ENCODE measurements around the gene DNHD1.

DNHD1 gene, protein sequence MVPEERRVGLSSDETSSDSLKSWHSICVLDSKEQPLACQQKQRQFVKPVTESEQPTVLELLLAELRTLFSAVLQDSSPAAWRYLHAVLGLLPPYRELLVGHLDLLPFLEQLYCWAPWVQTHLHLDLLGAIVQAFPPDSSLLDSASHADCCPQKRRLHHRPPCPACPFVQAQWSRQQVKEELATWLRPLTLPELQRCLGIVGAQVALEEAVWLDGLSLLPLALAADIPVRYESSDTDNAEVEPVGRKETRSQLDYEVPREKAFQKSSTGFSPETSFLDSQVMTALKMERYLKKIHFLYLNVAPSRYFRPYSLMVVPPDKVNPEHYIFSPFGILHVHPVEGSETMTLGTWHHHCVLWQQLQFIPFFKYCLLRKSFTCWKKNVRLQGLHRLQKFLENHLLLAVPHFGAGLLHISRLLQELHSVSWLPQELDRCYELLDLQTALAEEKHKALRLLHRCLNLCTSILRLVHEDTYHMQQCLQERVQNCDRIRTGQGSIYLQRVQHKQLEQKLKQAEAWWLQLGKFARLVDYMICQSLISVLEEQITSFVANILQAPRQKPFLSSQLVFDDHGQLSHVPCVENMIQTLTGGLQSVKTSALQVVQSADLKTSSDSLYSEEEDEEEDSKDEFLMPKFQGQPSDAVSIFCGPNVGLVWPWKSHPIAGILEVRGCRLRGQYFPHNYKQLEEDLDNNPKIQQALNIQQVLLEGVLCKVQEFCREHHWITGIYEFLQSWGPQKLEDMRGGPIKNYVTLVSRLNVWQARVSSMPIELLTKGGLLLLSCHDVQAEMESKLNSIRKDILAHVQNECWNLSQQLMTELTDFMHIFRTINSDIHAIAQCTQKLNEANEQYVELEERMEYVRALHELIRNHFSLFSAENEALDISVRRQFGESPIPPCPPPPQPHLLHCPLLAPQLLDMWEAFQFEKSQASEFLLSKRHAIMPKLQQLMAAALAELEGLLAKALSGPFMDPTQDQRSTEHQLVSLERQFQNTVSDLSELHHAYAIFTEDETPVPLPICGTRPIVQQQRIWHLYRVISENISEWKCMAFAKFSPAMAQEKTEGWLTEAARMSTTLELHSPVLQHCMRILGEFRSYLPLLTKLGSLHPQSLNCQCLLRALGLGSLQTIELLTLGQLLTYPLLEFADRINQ (N-terminal part only)

GRCh38 chr11:6497069-6497839, at the start of gene DNHD1:
Gene DNHD1 (plus strand): TSS chr11:6497280. CDS start chr11:6498216, 936 bp downstream.
- no peak for DNase-seq
- H3K27me3 Mint-ChIP-seq, result no peaks in the 10 kb centered on the region
- ATAC-seq (replicated peaks), result no peak
- H3K36me3 Mint-ChIP-seq, result peaks cover 24 to 61% of the 10 kb centered on the region in 2 donors
- no peak within 1 kb of the TSS for H3K4me3 Mint-ChIP-seq
- no peak within 1 kb of the TSS for H3K27ac Mint-ChIP-seq
- no peaks in the 10 kb centered on the region for H3K9me3 Mint-ChIP-seq
- H3K4me1 Mint-ChIP-seq, result peaks cover 5 to 10% of the 10 kb centered on the region in 2 donors

- Mint-ChIP-seq H3K36me3 (peaks cover 0 to 2% of the 10 kb centered on the region in 2 donors), H3K27me3 (no peaks in the 10 kb centered on the region), H3K4me1 (no peaks in the 10 kb centered on the region), H3K27ac (no peak overlapping the region), H3K4me3 (no peak overlapping the region), H3K9me3 (no peaks in the 10 kb centered on the region)
- DNase-seq (no peak), ATAC-seq (replicated peaks) (no peak)
These were observed 48.5 kb upstream of the DNHD1 start for GRCh38 chr11:6448574-6448973.

DNA sequence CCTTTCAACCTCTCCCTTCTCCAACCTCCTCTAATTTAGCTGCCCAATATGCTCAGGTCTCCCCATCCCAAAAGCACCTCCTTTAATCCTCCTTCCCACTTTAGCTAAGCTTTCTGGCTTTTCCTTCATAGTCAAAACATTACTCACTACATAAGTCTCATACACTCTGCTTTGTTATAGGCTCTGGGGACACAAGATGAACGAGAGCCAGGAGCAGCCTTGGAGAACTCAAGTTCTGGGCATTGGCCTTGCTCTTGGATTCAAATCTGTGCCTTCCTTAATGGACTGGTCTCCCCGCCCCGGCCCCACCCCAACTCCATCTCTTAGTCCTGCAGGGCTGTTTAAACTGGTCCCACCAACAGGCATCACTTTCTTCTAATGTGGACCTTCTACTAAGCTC, 44.9 kb upstream of the DNHD1 start:
- no peaks in the 10 kb centered on the region for H3K4me1 Mint-ChIP-seq
- H3K9me3 Mint-ChIP-seq, result no peaks in the 10 kb centered on the region
- peaks cover 5 to 8% of the 10 kb centered on the region in 2 donors for H3K36me3 Mint-ChIP-seq
- no peak overlapping the region for H3K4me3 Mint-ChIP-seq
- no peaks in the 10 kb centered on the region for H3K27me3 Mint-ChIP-seq
- ATAC-seq (replicated peaks), result no peak
- no peak for DNase-seq
- no peak overlapping the region for H3K27ac Mint-ChIP-seq

DNA sequence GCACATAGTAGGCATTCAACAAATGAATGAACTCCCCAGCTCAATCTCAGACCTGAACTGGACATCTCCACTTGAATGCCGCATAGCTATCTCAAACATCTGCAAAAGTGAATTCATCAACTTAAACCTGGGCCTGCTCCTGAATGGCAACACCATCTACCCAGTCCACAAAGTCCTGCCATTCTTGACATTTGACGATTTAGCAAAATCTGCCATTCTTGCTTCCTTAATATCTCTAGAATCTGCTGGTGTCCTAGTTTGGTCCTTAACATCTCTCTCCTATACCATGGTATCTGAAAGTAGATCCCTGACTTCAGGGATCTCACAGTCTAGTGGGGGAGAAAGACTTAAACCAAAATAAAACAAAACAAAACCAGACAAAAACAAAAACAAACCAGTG, 43.9 kb upstream of the DNHD1 start:
- DNase-seq (no peak), ATAC-seq (replicated peaks) (no peak)
- H3K9me3 Mint-ChIP-seq, result no peaks in the 10 kb centered on the region
- H3K4me1 Mint-ChIP-seq, result no peaks in the 10 kb centered on the region
- H3K27me3 Mint-ChIP-seq, result no peaks in the 10 kb centered on the region
- H3K27ac Mint-ChIP-seq, result no peak overlapping the region
- no peak overlapping the region for H3K4me3 Mint-ChIP-seq
- H3K36me3 Mint-ChIP-seq, result peaks cover 5 to 8% of the 10 kb centered on the region in 2 donors

GRCh38 chr11:6455070-6455469, 42.0 kb upstream of the DNHD1 start:
- Mint-ChIP-seq H3K9me3 (no peaks in the 10 kb centered on the region), H3K27ac (no peak overlapping the region), H3K4me1 (no peaks in the 10 kb centered on the region), H3K27me3 (no peaks in the 10 kb centered on the region), H3K4me3 (no peak overlapping the region), H3K36me3 (peaks cover 3 to 8% of the 10 kb centered on the region in 2 donors)
- DNase-seq (no peak), ATAC-seq (replicated peaks) (no peak)

DNA sequence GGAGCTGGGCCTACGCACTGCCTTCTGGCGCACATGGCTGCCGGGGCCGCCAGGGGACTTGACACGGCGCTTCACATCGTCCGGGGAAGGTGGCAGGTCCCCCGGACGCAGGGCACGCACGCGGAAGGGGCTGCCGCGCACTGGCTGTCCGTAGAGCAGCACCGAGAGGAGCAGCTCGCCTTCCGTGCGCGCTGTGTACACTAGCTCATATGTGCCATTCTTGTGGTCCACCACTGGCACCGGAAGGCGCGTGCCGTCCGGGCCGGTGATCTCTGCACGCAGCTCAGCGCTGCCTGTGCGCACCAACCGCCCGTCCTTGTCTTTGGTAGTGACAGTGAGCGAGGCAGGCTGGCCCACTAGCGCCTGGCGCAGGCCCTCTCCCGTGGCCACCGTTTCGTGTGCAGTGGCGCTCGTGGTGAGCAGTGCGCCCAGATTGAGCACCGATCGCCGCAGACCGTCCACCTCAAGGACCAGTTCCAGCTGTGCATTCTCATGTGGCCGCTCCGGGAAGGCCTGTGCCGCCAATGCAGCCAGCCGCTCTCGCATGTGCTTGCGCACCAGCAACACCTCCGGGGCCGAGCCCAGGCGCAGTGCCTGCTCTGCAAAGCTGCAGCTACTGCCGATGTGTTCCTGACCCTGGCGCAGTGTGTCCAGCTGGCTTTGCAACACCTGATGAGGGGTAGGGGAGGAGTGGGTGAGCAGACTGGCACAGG, 40.6 kb upstream of the DNHD1 start:
- no peaks in the 10 kb centered on the region for H3K27me3 Mint-ChIP-seq
- no peak overlapping the region for H3K4me3 Mint-ChIP-seq
- H3K9me3 Mint-ChIP-seq, result no peaks in the 10 kb centered on the region
- no peak overlapping the region for H3K27ac Mint-ChIP-seq
- DNase-seq, result no peak
- H3K4me1 Mint-ChIP-seq, result no peaks in the 10 kb centered on the region
- ATAC-seq (replicated peaks), result no peak
- peaks cover 3 to 11% of the 10 kb centered on the region in 2 donors for H3K36me3 Mint-ChIP-seq

DNA sequence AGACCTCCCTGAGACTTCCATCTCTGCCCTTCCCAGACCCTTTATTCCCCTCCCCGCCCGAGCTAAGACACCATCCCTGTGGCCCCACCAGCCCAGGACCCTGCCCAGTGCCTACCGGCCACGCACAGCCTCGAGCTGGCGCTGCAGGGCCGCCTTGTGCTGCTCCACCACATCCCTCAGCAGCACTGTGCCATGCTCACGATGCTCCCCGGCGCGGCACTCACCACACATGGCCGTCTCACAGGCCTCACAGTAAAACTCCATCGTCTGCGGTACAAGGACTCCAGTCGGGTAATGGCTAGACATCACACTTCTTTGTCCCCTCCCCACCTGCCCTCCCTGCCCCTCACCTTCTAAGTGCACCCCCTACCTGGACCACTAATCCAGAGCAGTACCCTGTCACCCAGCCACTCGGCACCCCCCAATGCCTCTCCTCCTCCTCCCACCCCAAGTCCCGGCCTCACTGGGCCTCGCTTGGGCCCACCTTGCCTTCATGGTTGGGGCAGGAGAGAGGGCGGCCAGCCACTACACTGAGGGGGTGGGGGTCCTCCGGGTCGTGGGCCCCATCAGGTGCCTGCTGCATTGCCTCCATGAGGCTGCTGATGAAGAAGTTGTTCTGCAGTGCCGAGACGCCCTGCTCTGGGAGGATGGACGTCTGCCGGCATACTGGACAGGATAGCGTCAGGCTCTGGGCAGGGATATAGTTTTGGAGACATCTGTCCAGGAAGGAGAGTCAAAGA, 39.3 kb upstream of the DNHD1 start:
- Mint-ChIP-seq H3K27me3 (no peaks in the 10 kb centered on the region), H3K27ac (no peak overlapping the region), H3K4me1 (no peaks in the 10 kb centered on the region), H3K9me3 (no peaks in the 10 kb centered on the region), H3K36me3 (peaks cover 3 to 15% of the 10 kb centered on the region in 2 donors), H3K4me3 (no peak overlapping the region)
- ATAC-seq (replicated peaks), result no peak
- DNase-seq, result no peak

GRCh38 chr11:6458352-6459098, 38.6 kb upstream of the DNHD1 start:
- H3K4me3 Mint-ChIP-seq, result no peak overlapping the region

DNA sequence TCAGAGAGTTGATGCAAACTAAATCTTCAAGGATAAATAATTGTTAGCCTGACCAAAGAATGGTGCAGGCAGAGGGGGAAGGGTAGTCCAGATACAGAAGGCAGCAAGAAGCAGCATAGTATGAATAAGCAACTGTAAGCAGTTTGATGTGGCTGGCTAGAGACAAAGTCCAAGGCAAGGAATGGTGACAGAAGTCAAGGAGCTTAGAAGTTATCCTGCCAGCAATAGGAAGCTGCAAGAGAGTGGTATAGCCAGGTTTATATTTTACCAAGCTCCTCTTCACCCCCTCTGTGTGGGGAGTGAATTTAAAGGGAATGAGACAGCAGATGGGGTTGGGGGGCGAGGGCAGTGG, 38.0 kb upstream of the DNHD1 start:
- H3K9me3 Mint-ChIP-seq, result no peaks in the 10 kb centered on the region
- H3K4me3 Mint-ChIP-seq, result no peak overlapping the region
- H3K4me1 Mint-ChIP-seq, result no peaks in the 10 kb centered on the region
- H3K36me3 Mint-ChIP-seq, result peaks cover 10 to 24% of the 10 kb centered on the region in 2 donors
- DNase-seq (no peak), ATAC-seq (replicated peaks) (no peak)
- no peaks in the 10 kb centered on the region for H3K27me3 Mint-ChIP-seq
- no peak overlapping the region for H3K27ac Mint-ChIP-seq

More at GRCh38 chr11:6458352-6459098, 38.6 kb upstream of the DNHD1 start:
- Mint-ChIP-seq H3K36me3 (peaks cover 6 to 19% of the 10 kb centered on the region in 2 donors), H3K4me1 (no peaks in the 10 kb centered on the region), H3K27ac (no peak overlapping the region), H3K9me3 (no peaks in the 10 kb centered on the region), H3K27me3 (no peaks in the 10 kb centered on the region)
- no peak for ATAC-seq (replicated peaks)
- no peak for DNase-seq

DNA sequence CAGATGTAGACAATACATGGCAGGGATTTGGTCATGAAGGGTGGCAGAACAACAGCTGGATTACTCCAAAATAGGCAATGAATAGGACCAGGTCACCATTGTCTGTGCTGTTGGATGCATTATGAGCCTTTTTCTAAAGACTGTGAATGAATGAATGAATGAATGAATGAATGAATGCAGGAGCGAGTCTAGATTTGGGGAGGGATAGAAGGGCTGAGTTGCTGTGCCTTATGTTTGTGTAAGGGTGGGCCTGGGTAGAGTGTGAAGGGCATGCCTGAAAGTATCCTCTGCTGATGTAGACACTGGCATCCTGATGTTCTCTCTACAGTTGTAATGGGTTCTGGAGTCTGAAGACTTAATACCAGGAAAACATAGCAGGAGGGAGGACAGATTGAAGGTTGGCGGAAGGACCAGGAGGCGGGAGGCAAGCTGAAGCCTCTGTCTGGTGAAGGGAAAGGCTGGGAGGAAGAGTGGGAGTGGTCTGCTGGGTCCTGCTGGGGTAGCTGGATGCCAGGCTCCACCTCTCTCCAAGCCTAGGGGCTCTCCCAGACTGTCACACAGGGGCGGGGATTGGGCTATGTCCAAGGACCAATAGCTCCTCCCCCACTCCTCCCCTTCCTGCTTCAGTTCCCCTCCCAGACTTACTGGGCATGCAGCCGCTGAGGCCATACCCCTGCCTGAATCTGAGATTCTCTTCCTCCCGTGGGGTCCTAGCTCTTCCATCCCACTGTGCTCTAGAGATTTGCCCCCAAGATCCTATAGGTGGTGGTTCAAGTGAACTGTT, 28.2 kb upstream of the DNHD1 start:
- peak; percentile 70 to 81 for ATAC-seq (replicated peaks)
- peak; percentile 58 for DNase-seq
- Mint-ChIP-seq H3K27me3 (no peaks in the 10 kb centered on the region), H3K4me1 (peaks cover 7 to 10% of the 10 kb centered on the region in 2 donors), H3K4me3 (no peak overlapping the region), H3K9me3 (no peaks in the 10 kb centered on the region), H3K36me3 (peaks cover 6 to 20% of the 10 kb centered on the region in 2 donors), H3K27ac (no peak overlapping the region)

DNA sequence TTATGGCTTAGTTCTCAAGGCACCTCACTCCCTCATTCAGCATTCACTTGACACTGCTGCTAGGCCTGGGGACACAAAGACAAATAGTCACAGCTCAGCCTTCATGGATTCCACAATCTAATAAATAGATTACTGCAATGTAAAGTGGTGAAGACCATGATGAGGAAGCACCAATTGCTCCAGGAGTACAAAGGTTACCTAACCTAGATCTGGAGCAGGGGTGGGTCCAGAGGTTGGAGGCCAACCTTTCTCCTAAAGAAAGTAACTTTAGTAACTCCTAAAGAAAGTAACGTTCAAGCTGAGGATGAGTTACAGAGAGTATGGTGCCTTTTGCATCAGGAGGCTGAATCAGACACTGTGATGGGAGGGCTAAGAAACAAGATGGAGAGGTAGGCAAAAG, 27.5 kb upstream of the DNHD1 start:
- H3K4me3 Mint-ChIP-seq, result no peak overlapping the region
- peaks cover 12 to 15% of the 10 kb centered on the region in 2 donors for H3K4me1 Mint-ChIP-seq
- H3K27ac Mint-ChIP-seq, result no peak overlapping the region
- DNase-seq (no peak), ATAC-seq (replicated peaks) (no peak)
- peaks cover 6 to 17% of the 10 kb centered on the region in 2 donors for H3K36me3 Mint-ChIP-seq
- no peaks in the 10 kb centered on the region for H3K27me3 Mint-ChIP-seq
- H3K9me3 Mint-ChIP-seq, result no peaks in the 10 kb centered on the region

GRCh38 chr11:6472934-6473333, 24.1 kb upstream of the DNHD1 start:
- H3K27me3 Mint-ChIP-seq, result no peaks in the 10 kb centered on the region
- peak in 1 of 2 donors; percentile 0 for ATAC-seq (replicated peaks)
- H3K36me3 Mint-ChIP-seq, result peaks cover 11% of the 10 kb centered on the region in 2 donors
- no peaks in the 10 kb centered on the region for H3K9me3 Mint-ChIP-seq
- peak overlapping the region; percentile 75 to 93 for H3K4me3 Mint-ChIP-seq
- DNase-seq, result no peak
- no peak overlapping the region for H3K27ac Mint-ChIP-seq
- H3K4me1 Mint-ChIP-seq, result peaks cover 12 to 15% of the 10 kb centered on the region in 2 donors
